ENCODE data around the gene TAF15. TPM values are rescaled to one million over a fixed set of nuclear protein-coding genes. Genes with fewer than 3 reads are reported as not detected.

Gene TAF15
- 110 TPM for total RNA-seq
- long read RNA-seq, partial matches to known transcripts: 0 of 34 reads
- long read RNA-seq, other reads (novel, unspliced or antisense): 33 of 34 reads

DNA sequence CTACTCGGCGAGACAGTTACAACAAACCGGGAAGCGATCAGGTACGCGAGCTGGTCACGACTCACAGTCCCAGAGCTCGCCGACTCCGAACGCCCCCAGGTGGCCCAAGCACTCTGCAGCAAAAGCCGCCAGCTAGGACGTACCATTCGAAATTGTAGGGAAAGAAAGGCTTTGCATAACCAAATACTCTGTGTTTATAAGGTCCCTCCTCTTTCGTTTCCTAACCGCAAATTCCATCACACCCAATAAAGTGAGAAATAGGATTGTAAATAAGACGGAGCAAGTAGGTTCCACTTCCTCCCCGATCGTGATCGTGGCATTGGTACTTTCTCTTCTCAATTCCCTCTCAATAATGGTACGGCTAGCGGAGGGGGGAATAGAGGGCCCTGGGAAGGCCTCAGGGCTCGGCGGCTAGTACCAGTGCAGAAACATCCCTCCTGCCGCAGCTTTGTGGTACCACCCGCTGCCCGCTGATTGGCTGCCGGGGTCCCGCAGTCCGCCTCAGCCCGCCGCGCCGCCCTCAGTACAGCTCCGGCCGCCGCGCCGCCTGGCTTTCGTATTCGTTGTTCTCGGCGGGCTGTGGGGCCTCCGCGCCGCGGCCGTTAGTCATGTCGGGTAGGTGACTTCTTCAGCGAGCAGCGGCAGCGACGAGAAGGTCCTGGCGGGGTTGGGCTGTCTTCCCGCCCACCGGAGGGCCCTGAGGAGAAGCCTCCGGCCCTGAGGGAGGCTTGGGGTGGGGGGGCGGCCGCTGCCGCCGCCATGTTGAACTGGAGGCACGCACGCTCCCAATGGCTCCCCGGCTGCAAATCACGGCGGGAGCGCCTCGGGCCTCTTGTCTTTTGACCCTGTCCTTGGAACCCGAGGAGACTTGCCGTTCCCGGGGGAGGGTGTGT is at the start of gene TAF15:
Gene TAF15, plus strand, starts transcription at position 523 of the 893 bp plus-strand sequence. Its CDS starts 86 bp downstream, at position 609.
- intact Hi-C loops (cut with micrococcal nuclease): no loop called here
- DNase-seq (peak; percentile 96), ATAC-seq (peak; percentile 98)

DNA sequence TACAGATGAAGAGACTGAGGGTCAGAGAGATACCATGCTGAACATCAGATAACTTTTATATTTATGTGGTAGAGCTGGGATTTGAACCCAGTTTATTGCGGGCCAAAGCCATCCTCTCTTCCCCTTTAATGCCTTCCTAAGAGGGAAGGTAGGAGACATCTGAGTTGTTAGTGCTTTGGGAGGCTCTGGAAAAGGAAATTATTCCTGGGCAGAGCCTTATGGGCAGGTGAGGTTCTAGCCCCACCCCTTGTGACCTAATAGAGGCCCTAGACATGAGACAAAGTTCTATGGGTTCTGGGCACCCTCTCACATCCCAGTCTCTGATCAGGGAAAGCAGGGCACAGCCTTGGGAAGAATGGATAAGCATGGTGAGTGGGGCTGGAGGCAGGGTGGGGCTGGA is 48.7 kb upstream of the TAF15 start, which contains the start of gene C17orf50:
Gene C17orf50, plus strand, starts transcription at position 301 of the 400 bp plus-strand sequence. Its CDS starts 55 bp downstream, at position 356.
- intact Hi-C loops (cut with micrococcal nuclease): no loop called here
- DNase-seq (no peak), ATAC-seq (no peak)

DNA sequence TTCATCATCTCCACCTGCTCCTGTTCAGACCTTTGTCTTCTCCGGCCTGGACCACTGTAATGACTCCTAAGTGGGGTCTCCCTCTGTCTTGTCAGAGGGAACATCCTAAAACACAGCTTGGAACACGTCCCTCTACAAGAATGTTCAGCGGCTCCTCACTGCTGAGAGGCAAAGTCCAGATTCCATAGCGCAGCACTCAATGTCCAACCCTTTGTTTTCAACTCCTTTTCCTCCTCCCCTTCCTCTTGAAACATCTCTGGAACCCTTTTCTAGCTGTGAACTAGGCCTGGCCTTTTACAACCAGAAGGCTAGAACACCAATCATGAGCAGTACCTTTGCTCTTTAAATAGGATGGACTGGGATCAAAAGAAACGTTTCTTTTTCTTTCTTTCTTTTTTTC is 47.7 kb upstream of the TAF15 start:
- DNase-seq: no peak
- no peak for ATAC-seq
- intact Hi-C loops (cut with micrococcal nuclease): no loop called here

DNA sequence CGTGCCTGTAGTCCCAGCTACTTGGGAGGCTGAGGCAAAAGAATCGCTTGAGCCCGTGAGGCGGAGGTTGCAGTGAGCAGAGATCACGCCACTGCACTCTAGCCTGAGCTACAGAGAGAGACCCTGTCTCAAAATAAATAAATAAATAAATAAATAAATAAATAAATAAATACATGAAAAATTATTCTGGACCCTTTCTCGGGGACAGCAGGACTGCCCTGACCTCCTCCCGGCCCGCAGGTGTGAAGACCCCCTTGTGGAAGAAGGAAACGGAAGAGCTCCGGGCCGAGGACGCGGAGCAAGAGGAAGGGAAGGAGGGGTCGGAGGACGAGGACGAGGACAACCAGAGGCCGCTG is 45.5 kb upstream of the TAF15 start:
- no peak for ATAC-seq

DNA sequence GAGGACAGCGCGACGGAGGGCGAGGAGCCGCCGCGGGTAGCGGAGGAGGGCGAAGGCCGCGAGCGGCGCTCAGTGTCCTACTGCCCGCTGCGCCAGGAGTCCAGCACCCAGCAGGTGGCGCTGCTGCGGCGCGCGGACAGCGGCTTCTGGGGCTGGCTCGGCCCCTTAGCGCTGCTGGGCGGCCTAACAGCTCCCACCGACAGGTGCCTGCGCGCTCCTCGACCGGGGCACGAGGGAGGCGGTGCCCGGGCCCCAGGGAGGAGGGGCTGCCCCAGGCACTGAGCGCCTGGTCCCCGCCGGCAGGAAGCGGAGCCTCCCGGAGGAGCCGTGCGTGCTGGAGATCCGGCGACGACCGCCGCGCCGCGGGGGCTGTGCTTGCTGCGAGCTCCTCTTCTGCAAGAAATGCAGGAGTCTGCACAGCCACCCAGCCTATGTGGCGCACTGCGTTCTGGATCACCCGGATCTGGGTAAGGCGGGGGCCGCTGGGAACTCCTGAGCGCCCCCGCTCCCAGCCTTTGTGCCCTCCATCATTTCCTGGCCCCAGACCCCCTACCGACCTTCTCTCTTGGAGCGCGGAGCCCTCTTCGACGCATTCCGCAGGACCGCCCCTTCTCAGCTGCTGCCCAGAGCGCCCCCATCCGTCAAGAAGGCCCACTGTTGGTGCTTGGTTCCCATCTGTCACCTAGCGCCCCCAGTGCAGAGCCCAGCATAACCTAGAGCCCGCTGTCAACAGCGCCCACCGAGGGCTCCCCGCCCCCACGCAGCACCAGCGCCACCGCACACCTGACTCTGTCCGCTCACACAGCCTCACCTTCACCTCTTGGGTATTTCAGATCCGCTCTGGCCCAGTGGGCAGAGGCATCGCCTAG is 44.9 kb upstream of the TAF15 start:
- DNase-seq (peak; percentile 94), ATAC-seq (peak; percentile 96)
- intact Hi-C loops (cut with micrococcal nuclease): no loop called here

More for the DNA sequence above, 45.5 kb upstream of the TAF15 start:
- intact Hi-C loops (cut with micrococcal nuclease): no loop called here
- no peak for DNase-seq

DNA sequence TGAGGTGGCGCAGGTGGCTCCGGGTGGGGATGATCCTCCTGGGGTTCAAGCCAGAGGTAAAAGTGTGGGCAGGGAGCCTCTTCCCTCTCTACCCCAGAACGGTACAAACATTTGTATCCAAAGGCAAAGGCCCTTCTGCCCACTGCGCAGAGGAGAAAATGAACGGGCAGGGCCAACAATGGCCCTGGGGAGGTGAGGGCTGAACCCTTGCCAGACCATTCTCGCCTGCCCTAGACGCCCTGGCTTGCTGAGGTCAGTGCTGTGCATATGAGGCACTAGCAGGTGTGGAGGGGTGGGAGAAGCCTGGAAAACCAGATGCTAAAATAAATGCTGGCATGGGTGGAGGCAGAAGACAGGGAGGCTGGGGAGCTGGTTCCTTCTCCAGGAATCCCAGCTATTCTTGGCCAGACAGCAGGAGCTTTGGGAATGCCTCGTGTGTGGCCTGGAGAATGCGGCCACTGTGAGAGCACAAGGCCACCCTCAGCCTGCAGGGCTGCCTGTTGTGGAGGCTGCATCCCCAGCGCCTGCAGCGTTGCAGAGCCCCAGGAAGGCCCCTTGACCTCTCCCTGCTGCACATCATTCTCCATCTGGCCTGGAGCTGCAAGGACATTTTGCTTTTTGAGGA is 44.1 kb upstream of the TAF15 start:
- DNase-seq (no peak), ATAC-seq (no peak)
- intact Hi-C loops (cut with micrococcal nuclease): no loop called here

DNA sequence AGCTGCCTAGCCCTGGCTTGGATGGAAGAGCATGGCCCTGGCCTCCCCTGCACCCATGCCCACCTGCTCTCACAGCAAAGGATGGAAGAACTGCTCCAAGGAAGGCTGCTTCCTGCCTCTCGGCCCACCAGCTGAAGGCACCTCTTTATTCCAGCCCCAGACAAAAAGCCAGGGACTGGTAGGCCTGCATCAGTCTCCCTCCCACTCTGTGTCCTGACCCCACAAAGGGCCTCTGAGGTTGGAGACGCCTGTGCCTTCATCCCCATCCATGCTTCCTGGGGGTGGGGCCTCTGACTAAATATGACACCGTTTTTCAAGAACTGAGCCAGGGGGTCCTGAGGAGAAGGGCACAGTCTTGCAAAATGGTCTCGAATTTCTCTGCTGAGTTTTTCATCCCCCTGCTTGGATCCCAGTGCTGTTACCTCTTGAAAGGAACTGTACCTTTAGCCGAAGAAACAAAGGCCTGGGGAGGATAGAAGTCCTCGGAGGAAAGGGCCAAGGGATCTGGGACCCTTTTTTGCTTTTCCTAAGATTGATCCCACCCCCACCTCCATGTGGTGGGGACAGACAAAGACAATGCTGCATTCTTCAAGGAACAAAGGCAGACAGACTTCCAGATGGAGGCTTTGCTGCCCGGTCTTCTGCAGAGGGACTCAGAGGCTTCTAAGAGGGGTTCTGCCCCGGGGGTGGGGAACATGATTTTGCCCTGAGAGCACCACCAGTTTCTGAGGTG is 43.4 kb upstream of the TAF15 start:
- intact Hi-C loops (cut with micrococcal nuclease): no loop called here
- ATAC-seq: no peak

DNA sequence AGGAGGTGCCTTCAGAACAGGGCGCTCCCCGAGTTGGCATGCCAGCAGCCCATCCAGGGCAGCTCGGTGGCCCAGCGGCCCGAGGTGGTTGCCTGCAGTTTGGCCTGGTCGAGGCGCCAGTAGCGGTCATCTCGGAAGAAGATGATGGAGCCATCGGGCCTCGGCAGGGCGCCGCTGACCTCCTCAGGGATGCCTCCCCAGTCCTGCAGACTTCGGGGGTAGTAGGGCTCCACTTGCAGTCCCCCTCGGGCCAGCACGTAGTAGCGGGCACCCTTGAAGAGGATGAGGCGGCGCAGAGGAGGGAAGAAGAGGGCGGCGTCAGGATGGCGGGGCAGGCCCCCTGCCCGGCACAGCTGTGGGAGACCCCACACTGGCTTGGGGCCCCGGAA is 42.8 kb upstream of the TAF15 start:
- DNase-seq (no peak), ATAC-seq (no peak)
- intact Hi-C loops (cut with micrococcal nuclease): no loop called here

More for the DNA sequence above, 43.4 kb upstream of the TAF15 start:
- DNase-seq: no peak

DNA sequence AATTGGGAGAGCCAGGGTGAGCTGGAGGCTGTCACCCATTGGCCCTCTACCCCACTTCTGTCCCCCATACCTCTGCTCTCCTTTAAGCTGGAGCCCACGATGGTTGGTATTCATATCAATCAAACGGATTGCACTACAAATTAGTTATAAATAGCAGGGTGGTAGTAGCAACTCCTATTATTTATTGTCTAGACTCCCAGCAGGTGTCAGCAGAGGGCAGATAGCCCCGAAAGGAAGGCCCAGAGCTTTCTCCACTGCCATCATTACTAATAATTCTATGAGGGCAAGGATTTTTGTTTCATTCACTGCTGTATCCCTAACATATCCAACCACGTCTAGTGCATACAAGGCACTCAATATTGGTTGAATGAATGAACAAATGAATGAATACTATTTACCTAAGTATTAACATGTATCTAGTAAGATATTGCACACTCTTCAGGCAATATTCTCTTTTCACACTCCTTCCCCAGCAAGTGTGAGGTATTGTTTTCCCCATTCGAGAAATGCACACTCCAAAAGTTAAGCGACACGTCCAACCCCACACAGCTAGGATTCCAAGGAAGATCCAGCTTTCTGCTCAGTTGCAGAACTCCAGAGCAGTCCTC is 42.3 kb upstream of the TAF15 start:
- ATAC-seq (peak; percentile 21), DNase-seq (no peak)
- intact Hi-C loops (cut with micrococcal nuclease): loop anchor here (1.0 kb wide), 1 partner anchor 37 kb away; no protein-coding TSS in a partner anchor

DNA sequence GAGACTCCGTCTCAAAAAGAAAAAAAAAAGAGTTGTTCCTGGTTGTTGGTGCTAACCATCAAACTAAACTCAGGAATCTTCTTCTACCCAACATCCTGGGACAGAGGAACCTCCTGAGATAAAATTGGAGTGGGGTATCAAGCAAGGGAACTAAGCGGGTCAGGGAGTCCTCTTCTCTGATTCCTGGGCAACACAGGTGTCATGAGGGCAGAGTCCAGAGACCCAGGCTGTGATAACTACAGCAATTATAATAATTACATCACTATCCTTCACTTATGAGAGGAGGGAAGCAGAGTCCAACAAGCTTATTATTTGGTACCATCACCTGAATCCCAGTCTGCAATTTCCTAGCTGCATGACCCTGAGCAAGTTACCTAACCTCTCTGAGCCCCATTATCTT is 40.5 kb upstream of the TAF15 start:
- intact Hi-C loops (cut with micrococcal nuclease): no loop called here
- ATAC-seq: no peak

DNA sequence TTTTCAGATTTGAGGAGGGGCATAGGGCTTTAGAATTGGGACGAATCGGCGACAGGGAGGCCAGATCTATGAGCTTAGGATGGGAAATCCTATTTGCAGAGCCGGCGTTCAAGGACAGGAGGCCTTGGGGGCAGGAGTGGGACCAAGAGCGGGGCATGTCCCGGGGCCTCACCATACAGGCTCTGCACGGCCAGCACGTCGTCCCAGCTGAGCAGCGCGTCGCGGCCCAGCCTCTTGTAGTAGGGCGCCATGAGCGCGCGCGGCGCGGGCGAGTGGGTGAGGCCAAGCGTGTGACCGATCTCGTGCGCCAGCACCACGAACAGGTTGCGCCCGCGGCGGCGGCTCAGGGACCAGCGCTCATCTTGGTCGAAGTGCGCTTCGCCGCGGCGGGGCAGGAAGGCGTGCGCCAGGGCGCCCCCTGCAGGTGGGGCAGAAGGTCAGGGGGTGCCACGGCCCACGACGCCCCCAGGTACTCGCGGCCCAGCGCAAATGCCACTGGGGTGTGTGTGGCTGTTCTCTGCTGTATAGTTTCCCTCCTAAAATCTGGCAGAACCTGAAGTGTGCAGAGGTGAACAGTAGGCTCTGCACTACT is 39.3 kb upstream of the TAF15 start:
- ATAC-seq (no peak), DNase-seq (no peak)
- intact Hi-C loops (cut with micrococcal nuclease): no loop called here

More for the DNA sequence above, 40.5 kb upstream of the TAF15 start:
- no peak for DNase-seq

DNA sequence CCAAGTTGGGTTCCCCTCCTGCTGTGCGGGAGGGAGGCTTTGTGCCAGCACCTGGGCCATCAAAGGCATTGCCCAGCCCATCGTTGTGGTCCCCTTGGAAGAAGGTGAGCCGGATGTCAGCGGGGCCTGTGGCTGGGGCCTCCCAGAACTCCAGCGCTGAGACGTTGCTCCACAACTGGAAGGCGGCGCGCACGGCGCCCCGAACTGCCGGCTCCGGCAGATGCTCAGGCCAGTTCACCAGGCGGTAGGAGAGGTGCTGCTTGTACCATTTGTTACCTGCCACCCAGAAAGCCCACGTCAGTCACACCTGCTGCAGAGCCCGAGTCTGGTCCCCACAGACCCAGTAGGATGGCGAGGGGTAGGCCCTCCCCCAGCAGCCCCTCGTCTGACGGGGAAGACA is 36.2 kb upstream of the TAF15 start:
- DNase-seq (no peak), ATAC-seq (no peak)
- intact Hi-C loops (cut with micrococcal nuclease): no loop called here

DNA sequence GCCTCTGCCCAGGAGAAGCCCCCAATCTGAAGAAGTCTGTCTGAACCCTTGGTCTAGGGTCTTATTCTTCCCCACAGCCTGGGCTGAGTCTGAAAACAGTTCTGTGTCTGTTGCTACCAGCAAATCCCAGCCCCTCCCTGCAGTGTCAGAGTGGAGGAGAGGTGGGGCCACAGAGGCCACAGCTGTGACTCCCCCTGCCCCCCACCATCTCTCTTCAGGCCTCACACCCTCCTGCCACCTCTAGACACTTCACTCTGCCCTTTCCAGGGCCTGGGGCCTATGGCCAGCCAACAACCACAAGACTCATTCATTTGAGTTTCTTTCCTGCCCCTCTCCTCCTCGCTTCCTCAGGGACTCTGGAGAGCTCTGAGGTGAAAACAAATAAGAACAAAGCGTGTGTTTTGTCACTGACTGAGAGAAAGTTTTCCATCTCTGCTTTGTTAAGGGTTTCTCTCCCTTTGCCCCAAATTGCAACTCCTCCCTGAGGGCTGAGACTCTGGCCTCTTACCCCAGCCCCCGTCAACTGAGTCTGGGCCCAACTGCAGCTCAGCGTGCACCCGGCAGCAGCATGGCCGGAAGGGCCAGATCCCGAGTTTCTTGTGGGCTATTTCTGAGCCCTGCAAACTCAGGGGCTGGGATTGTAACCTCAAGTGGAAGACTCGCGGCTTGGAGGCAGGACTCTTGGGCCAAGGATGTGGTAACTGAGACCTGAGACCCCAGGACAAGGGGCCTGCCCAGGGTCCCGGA is 35.4 kb upstream of the TAF15 start:
- intact Hi-C loops (cut with micrococcal nuclease): no loop called here
- DNase-seq: no peak
- no peak for ATAC-seq

DNA sequence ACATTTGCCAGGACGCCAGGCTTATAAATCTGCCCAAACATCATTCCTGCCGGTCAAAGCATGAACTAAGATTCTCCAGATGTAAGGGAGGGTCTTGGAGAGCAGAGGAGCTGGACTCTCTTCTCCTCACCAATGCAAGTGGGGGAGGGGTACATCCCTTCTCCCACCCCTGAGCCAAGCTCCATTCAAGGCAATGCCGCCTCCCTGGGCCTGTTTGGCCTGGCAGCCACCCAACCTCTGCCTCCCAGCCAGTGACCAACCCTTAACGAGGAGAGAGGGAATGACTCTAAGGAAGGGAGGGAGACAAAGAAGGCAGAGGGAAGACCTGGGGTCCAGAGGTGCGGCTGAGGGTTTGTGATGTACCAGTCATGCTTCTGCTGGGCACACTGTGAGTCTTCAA is 34.8 kb upstream of the TAF15 start:
- intact Hi-C loops (cut with micrococcal nuclease): no loop called here
- peak; percentile 67 for ATAC-seq
- DNase-seq: peak; percentile 68

DNA sequence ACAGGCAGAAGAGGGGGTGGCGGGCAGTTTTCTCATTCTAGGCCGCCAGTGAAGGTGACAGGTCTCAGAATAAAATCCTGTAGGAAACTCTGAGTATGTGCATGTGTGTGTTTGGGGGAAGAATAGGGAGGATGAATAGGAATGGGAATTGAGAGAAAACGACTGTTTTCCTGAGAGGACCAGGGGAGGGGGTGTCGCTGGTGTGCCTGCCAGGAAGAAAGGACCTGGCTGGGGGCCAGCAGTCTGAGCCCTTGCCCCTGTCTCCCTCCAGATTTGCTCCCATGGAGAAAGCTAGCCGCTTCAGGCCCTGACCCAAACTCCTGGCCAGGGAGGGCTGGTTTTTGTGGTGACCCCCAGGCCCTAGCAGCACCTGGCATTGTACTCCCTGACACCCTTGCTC is 34.2 kb upstream of the TAF15 start:
- ATAC-seq (no peak), DNase-seq (no peak)
- intact Hi-C loops (cut with micrococcal nuclease): no loop called here

DNA sequence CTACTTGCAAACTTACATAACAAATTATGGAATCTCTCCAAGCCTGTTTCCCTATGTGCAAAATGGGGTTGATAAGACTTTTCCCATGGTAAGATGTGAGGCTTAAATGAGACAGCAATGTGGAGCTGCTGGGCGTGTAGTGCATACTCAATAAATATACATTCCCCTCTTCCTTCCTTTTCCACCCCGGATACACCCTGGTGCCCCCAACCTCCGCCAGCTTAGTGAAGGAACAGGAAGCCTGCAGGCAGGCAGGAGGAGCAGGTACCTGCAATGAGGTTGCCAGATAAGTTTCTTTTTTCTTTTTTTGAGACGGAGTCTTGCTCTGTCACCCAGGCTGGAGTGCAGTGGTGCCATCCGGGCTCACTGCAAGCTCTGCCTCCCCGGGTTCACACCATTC is 33.7 kb upstream of the TAF15 start:
- intact Hi-C loops (cut with micrococcal nuclease): no loop called here
- no peak for ATAC-seq
- DNase-seq: no peak

DNA sequence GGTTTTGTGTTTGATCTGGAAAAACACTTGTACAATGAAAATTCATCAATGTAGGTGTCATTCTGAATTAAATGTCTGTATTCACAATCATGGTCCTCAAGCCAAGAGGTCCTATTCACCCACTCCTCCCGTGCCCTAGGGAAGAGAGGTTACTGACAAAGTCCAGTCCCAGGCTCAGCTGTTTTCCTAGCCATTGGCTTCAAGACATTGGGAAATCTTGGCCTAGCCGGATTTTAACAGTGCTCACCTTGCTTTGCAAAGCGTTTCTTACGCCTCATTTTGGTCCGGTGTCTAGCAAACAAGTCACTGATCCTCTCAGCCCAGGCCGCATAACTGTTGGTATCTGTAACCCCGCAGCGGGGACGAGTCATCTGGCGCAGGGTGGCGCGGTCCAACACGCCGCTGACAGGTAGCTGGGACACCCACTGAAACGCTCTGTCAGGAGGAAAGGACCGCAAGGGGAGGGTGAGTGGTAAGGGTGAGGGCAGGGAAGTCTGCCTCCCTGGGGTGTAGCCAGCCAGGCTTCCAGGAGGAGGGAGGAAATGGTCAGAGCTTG is 30.6 kb upstream of the TAF15 start:
- DNase-seq (no peak), ATAC-seq (no peak)
- intact Hi-C loops (cut with micrococcal nuclease): no loop called here
